8988T (cell line): ENCODE measurements around the gene COG3.
A peak's percentile ranks its signal among the peaks of the same experiment; 100 is the strongest.
"Not testable (repeated sequence)": the region's sequence is repeated elsewhere in the genome, so short reads cannot be mapped to it uniquely, and the experiment has no call there.

ENCODE experiments used
- DNase-seq: peaks from one replicate; pipeline ENCODE4 v3.0.0; 2011

The COG3 gene

GRCh38 chr13:45464687-45465453, at the start of gene COG3:
Gene COG3, plus strand, starts transcription at chr13:45464939. Its CDS starts 98 bp downstream, at chr13:45465037.
- DNase-seq: peak; percentile 69

- DNase-seq: no peak
These were observed 49.6 kb upstream of the COG3 start for GRCh38 chr13:45415112-45415511.

GRCh38 chr13:45416516-45417128, 48.1 kb upstream of the COG3 start:
- DNase-seq: no peak

- DNase-seq: peak; percentile 85
These were observed 46.8 kb upstream of the COG3 start, which contains the start of gene SLC25A30 for GRCh38 chr13:45417790-45418534. Gene SLC25A30, minus strand, starts transcription at chr13:45418373. Its CDS starts 6,948 bp downstream, at chr13:45411425.

GRCh38 chr13:45419389-45419788, 45.4 kb upstream of the COG3 start:
- not testable (repeated sequence) for DNase-seq

GRCh38 chr13:45419945-45420344, 44.8 kb upstream of the COG3 start:
- no peak for DNase-seq

- DNase-seq: no peak
These were observed 41.9 kb upstream of the COG3 start for GRCh38 chr13:45422731-45423292.

GRCh38 chr13:45426056-45426841, 38.5 kb upstream of the COG3 start:
- DNase-seq: not testable (repeated sequence)

- DNase-seq: no peak
These were observed 31.9 kb upstream of the COG3 start for GRCh38 chr13:45432737-45433380.

- DNase-seq: no peak
These were observed 31.4 kb upstream of the COG3 start for GRCh38 chr13:45433381-45433790.

GRCh38 chr13:45434556-45435371, 30.0 kb upstream of the COG3 start:
- DNase-seq: no peak

- no peak for DNase-seq
These were observed 28.4 kb upstream of the COG3 start for GRCh38 chr13:45436332-45436731.

- no peak for DNase-seq
These were observed 27.8 kb upstream of the COG3 start for GRCh38 chr13:45436953-45437352.

- no peak for DNase-seq
These were observed 26.8 kb upstream of the COG3 start for GRCh38 chr13:45437947-45438346.

- no peak for DNase-seq
These were observed 25.7 kb upstream of the COG3 start for GRCh38 chr13:45439008-45439407.

GRCh38 chr13:45439781-45440462, 24.8 kb upstream of the COG3 start:
- DNase-seq: no peak

GRCh38 chr13:45441633-45442032, 23.1 kb upstream of the COG3 start:
- DNase-seq: no peak

GRCh38 chr13:45445053-45445452, 19.7 kb upstream of the COG3 start:
- no peak for DNase-seq

GRCh38 chr13:45446181-45446580, 18.6 kb upstream of the COG3 start:
- DNase-seq: no peak

- DNase-seq: no peak
These were observed 17.6 kb upstream of the COG3 start for GRCh38 chr13:45447050-45447661.
